Measurements from ENCODE around the gene TNFRSF12A.

TNFRSF12A gene

GRCh38 chr16:3010510-3010909 lies 9.7 kb upstream of the TNFRSF12A start:
- no peak for DNase-seq (ENCODE audit: low read depth in 2 of 3, low spot score in 2 of 3)

DNA sequence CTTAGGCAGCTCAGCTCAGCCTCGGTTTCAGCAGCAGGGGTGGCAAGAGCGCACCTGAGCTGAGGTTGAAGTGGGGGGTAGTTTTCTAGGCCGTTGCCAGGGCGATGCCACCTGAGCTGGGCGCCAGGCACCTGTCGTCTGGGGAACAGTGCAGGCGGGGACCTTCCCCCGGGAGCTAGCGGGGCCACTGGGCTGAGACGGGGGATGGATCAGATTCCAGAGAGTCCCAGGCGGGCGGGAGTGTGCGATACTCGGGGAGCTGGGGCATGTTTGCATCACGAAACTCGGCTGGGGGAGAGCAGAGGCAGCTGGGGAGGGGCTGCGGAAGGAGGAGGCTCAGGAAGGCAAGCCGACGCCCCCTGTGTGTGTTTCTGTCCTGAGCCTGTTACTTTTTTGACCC lies 7.9 kb upstream of the TNFRSF12A start:
- DNase-seq (ENCODE audit: low read depth in 2 of 3, low spot score in 2 of 3), result no peak

DNA sequence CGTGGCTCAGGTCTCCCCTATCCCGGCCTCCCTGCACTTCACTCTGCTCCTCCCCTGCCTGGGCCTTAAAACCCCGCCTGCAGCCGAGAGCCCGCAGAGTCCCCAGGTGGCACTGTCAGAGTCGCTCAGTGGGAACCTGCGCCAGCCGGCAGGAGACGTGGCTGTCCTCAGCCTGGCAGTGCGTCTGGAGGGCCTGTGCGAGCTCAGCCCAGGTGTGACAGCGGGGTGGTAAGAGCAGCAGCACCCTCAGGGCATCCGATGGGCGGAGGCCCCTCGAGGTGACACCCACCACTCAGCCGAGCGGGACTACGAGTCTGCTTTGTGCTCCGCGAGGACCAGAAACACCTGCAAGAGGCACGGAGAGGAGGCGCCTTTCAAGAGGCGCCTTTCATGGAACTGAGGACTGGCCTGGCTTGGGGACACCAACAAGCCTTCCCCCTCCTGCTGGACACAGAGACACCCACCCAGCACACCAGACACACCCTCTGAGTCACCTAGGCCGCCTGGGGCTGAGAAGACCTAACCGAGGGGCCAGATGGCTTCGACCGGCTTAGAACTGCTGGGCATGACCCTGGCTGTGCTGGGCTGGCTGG lies 7.2 kb upstream of the TNFRSF12A start, which contains the start of gene CLDN9:
TSS of gene CLDN9 (plus strand) at position 96 of the 593 bp plus-strand sequence. CDS start at position 536, 440 bp downstream.
- no peak for DNase-seq (ENCODE audit: low read depth in 2 of 3, low spot score in 2 of 3)

- DNase-seq (ENCODE audit: low read depth in 2 of 3, low spot score in 2 of 3), result no peak
Measured at GRCh38 chr16:3013491-3013951, 6.6 kb upstream of the TNFRSF12A start.

DNA sequence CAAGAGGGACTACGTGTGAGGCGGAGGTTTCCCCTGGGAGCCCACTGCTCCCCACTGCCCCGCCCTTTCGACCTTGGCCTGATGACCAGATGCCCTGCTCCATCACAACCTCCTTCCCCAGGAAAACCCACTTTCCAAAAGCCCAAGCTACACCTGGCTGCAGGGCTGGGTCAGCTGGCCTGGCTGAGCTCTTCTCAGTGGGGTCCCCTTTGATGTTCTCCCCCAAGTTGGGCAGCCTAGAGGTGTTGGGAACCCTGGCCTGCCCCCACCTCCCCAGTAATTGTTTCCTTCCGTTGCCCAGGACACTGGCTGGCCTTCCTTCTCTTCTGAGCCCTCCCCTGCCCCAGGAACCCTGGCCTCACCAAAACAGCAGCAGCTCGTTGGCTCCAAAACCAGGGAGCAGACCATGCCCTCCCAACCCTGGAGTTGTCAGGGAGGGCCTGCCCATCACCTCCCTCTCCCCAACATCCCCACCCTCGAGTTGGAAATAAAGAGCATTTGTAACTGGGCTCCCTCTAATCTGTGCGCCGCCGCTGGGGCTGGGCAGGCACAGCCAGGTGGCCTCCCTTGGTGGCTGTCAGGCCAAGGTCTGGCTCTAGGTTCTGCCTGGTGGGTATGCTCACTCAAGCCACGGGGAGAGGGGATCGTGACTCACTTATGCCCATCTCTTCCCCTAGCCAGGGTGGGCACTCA lies 6.0 kb upstream of the TNFRSF12A start:
- no peak for DNase-seq (ENCODE audit: low read depth in 2 of 3, low spot score in 2 of 3)

GRCh38 chr16:3014971-3015370 lies 5.2 kb upstream of the TNFRSF12A start:
- DNase-seq (ENCODE audit: low read depth in 2 of 3, low spot score in 2 of 3), result no peak

DNA sequence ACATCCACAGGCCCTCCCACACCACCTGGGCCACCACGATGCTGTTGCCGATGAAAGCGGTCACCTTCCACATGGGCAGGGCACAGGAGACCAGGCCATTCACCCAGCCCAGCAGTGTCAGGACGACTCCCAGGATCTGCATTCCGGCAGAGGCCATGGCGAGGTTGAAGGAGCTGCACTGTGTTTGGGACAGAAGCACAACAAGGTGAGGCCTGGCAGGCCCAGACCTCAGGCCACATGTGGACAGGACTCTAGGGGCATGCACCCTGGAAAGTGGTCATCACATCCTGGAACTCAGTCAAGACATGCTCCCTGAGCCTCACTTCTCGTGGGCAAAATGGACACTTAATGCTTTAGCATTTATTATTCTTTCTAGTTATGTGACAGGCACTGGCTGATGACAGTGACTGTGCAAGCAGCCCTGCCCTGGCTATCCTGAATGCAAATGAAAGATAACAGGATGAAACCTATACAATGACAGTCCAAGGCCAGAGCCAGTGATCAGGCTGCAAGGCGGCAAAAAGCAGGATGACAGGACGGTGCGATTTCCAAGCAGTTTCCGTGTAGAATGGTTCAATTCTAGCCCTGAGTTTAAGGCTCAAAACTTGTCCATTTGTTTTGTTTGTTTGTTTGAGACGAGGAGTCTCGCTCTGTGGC lies 4.2 kb upstream of the TNFRSF12A start:
- DNase-seq (ENCODE audit: low read depth in 2 of 3, low spot score in 2 of 3), result no peak

- DNase-seq (ENCODE audit: low read depth in 2 of 3, low spot score in 2 of 3), result no peak
Measured at GRCh38 chr16:3017344-3017743, 2.8 kb upstream of the TNFRSF12A start.

- DNase-seq (ENCODE audit: low read depth in 2 of 3, low spot score in 2 of 3), result peak in 1 of 3 experiments; percentile 32
Measured at GRCh38 chr16:3017794-3018506, 2.2 kb upstream of the TNFRSF12A start, which contains the start of gene CLDN6. CLDN6 (minus strand) TSS chr16:3018183; CDS start chr16:3016021, 2,162 bp downstream.

- DNase-seq (ENCODE audit: low read depth in 2 of 3, low spot score in 2 of 3), result no peak
Measured at GRCh38 chr16:3019594-3020246, 448 bp upstream of the TNFRSF12A start.

DNA sequence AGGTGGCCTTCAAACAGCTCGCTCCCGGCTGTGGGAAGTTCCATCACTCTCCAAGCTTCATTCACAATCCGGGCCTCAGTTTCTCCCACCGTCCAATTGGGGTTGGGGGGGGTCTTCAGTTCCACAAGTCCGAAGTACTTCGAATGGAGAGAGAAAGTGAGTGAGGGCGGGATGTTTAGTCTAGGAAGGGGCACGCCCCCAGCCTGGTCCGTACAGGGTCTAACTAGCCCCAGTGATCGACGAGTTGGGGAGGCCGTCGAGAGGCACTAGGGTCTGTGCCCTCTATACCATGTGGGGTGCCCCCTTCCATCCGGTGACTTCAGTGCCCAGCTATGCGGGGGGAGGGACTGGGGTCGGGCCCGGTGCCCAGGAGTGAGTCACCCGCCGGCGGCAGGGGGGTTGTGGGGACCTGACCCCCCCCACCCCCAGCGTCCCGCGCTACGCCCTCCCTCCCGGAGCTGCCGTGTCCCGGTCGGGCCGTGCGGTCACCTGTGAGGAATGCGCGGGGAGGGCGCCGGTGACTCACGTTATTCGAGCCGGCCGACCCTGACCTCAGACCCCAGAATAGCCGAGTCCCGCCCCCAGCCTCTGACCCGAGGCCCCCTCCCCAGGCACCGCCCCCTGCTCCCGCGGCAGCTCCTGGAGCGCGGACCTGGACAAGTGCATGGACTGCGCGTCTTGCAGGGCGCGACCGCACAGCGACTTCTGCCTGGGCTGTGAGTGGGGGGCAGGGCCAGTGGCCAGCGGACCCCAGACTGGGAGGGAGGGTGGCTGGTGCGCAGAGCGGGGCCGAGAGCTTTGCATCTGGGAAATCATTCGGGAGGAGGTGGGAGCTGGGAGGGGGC lies 658 bp downstream of the TNFRSF12A start:
- DNase-seq (ENCODE audit: low read depth in 2 of 3, low spot score in 2 of 3), result peak in 1 of 3 experiments; percentile 37

GRCh38 chr16:3021449-3022207 lies 1.5 kb downstream of the TNFRSF12A start:
- peak; percentile 55 to 74 (median 70) for DNase-seq (ENCODE audit: low read depth in 2 of 3, low spot score in 2 of 3)

GRCh38 chr16:3022208-3022683 lies 2.1 kb downstream of the TNFRSF12A start:
- peak in 2 of 3 experiments; percentile 71 to 73 for DNase-seq (ENCODE audit: low read depth in 2 of 3, low spot score in 2 of 3)

DNA sequence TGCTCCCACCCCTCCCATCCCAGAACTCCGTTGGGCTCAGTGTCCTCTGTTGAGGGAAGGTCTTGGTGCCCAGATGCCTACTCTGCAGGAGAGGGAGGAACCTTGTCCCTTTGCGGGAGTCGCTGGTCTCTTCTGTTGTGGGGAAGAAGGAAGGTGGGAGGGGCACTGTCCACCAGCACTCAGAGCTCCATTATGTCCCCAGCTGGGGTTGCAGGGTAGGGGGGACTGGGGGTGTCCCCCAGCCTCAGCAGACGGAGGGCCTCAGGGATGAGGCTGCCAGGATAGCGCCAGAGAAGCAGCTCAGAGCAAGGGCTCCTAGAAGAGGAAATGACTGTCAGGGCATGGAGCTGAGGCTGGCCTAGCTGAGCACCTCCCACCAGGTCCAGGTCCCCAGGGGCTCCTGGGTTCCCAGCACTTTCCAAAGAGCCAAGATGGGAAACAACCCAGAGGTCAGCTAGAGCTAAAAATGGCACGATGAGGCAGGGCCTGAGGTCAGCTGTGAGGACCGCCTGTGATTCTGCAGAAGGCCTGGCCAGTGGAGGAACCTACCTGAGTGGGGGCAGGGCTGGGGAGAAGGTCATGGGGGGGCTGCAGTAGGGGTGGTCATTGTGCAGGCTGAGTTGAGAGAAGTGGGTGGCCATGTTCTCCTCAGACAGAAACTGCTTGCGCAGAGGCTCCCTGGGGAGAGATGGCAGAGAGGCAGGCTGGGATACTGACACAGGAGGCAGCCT lies 2.7 kb downstream of the TNFRSF12A start:
- no peak for DNase-seq (ENCODE audit: low read depth in 2 of 3, low spot score in 2 of 3)

DNA sequence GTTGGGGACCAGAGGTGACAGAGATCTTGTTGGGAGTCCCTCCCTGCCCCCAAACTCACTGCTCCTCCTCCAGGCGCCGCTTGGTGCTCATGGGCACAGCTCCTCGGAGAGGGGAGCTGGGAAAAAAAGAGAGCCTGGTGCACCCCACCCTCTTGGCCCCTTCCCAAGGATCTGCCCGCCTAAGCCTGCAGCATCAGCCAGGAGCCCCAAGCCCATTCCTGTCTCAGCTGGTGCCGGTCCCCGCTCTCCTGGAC lies 3.2 kb downstream of the TNFRSF12A start:
- DNase-seq (ENCODE audit: low read depth in 2 of 3, low spot score in 2 of 3), result no peak

DNA sequence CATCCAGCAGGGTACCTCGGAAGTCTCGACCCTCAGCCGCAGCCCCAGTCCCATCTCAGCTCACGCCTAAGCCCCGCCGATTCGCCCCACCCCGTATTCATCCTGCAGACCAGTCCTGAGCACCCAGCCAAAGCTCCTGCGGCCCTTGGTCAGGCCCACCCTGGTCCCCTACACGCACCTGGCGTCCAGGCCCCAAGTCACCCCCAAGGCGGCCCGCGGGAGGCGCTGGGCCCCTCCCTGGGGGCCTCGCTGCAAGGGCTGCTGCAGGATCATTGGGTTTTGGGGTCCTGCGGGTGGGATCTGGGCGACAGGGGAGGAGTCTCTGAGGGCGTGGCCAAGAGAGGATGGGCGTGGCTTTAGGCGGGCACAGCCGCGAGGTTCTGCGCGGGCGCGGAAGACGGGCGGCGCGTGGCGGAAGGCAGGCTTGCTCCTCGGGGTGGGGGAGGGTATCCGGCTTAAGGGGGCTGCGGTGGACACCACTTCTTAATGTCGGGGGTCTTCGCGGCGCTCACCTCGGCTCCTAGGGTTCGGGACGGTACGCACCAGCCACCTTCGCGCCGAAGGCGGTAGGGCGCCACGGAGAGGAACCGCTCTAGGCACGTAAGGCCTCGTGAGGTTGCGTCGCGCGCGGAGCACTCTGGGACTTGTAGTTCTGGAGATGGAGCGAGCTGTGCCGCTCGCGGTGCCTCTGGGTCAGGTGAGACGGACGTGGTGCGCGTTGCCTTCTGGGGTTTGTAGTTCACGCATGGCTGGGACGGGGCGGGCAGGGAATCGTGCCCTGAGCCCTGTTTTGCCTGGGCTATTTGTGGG lies 3.7 kb downstream of the TNFRSF12A start, which contains the start of the genes HCFC1R1 and THOC6:
TSS of gene HCFC1R1 (minus strand) at position 274 of the 810 bp plus-strand sequence. CDS start at position 273, 1 bp downstream.
TSS of gene THOC6 (plus strand) at position 367 of the 810 bp plus-strand sequence. CDS start at position 659, 292 bp downstream.
- DNase-seq (ENCODE audit: low read depth in 2 of 3, low spot score in 2 of 3), result peak; percentile 85 to 91 (median 86)

Data from activated CD8-positive, alpha-beta memory T cell treated with anti-CD3 and anti-CD28 coated beads for 48 hours (primary cell).